ENCODE measurements around the gene PPIL6. TPM values are rescaled to one million over a fixed set of nuclear protein-coding genes. Genes with fewer than 3 reads are reported as not detected.

Gene PPIL6
- total RNA-seq, 1 donor from 2014 or later = 2.7 TPM

DNA sequence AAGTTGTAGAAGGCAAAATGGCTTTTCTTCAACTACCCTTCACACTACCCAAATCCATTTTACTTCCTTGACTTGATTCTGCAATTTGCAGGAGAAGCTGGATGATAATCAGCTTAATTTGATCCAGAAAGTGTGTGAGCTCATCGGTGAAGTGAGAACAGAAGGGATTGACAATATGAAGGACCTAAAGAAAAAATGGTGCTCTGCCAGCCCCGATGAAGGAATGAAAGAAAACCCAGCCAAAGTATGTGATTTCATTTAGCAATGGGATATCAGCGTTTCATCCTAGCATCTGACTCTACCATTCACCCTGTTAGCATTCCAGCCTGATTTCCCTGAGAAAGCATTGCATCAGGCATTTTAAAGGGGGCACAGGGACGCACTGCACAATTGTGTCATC is 99.6 kb downstream of the PPIL6 start:
- Mint-ChIP-seq H3K27me3 (ENCODE audit: low read depth) (no peaks in the 10 kb centered on the region), H3K4me3 (ENCODE audit: unreplicated experiment) (no peak overlapping the region), H3K4me1 (ENCODE audit: low read depth) (peaks cover 8% of the 10 kb centered on the region), H3K36me3 (ENCODE audit: low read depth) (peaks cover 1% of the 10 kb centered on the region), H3K9me3 (ENCODE audit: low read depth) (peaks cover 3% of the 10 kb centered on the region), H3K27ac (ENCODE audit: unreplicated experiment) (no peak overlapping the region)
- no peak for TF ChIP-seq CTCF (IDR thresholded peaks at IDR 0.05)
- no peak for DNase-seq (ENCODE audit: low spot score)

Other genes with a start within 250 kb of the PPIL6 start
- gene CD164, start 58.2 kb downstream of the PPIL6 start, total RNA-seq = 240 to 273 TPM (median 259 TPM) in 3 replicates
- gene SMPD2, start 96 bp upstream of the PPIL6 start, total RNA-seq = 5.3 to 7.4 TPM (median 5.6 TPM) in 3 replicates
- gene MICAL1, start 15.1 kb upstream of the PPIL6 start, total RNA-seq = 49.5 to 102 TPM (median 96.9 TPM) in 3 replicates
- 6.6 to 8.1 TPM (median 7.1 TPM) in 3 replicates for gene ZBTB24, start 42.6 kb upstream of the PPIL6 start, total RNA-seq

All from chondrocyte (in vitro differentiated cells).